ENCODE measurements around the gene CEP104. TPM values are rescaled to one million over a fixed set of nuclear protein-coding genes. Genes with fewer than 3 reads are reported as not detected.

CEP104 gene
- polyA plus RNA-seq, 1 donor (not counting 4 experiments of a cell fraction or from before 2014, with no cell fraction given): 35.7 TPM

- Histone ChIP-seq H3K36me3 (ENCODE audit: control insufficient read depth in 2 of 2, extremely low read depth in 1 of 2, insufficient read depth in 2 of 2, low read length in 2 of 2) (peaks cover 18 to 32% of the 10 kb centered on the region in 2 experiments), H3K9ac (ENCODE audit: control insufficient read depth, extremely low read depth, insufficient read depth, low read length) (no peak overlapping the region), H3K4me3 (ENCODE audit: control insufficient read depth in 2 of 3, extremely low read depth in 1 of 3, insufficient read depth in 2 of 3, low read depth in 1 of 3, low read length in 3 of 3) (no peak overlapping the region), H3K9me3 (ENCODE audit: control insufficient read depth, low read depth, low read length) (no peaks in the 10 kb centered on the region), H2AFZ (ENCODE audit: control insufficient read depth, low read length) (no peak overlapping the region), H3K4me1 (ENCODE audit: control insufficient read depth, extremely low read depth, insufficient read depth, low read length) (peaks cover 12% of the 10 kb centered on the region), H4K20me1 (ENCODE audit: control insufficient read depth, extremely low read depth, insufficient read depth, low read length) (no peaks in the 10 kb centered on the region), H3K27ac (ENCODE audit: control insufficient read depth, insufficient read depth, low read length) (no peak overlapping the region), H3K79me2 (ENCODE audit: control insufficient read depth, insufficient read depth, low read length) (no peaks in the 10 kb centered on the region), H3K9me1 (ENCODE audit: control insufficient read depth, extremely low read depth, insufficient read depth, low read length) (no peaks in the 10 kb centered on the region), H3K4me2 (ENCODE audit: control insufficient read depth, extremely low read depth, insufficient read depth, low read depth, low read length) (no peak overlapping the region), H3K27me3 (ENCODE audit: control insufficient read depth, extremely low read depth, insufficient read depth, low read length) (no peaks in the 10 kb centered on the region)
- dilution Hi-C loops (cut with MboI; ENCODE audit: extremely low pct_ligation_motif_present, low sequenced_read_pairs): no loop called here
- TF ChIP-seq EZH2 (IDR thresholded peaks at IDR 0.05; ENCODE audit: low read length): no peak
- FAIRE-seq (no peak), DNase-seq (ENCODE audit: low read depth, low spot score) (no peak)
These were observed 35.6 kb downstream of the CEP104 start for GRCh38 chr1:3821447-3821846.

GRCh38 chr1:3821004-3821403 lies 36.0 kb downstream of the CEP104 start:
- Histone ChIP-seq H4K20me1 (ENCODE audit: control insufficient read depth, extremely low read depth, insufficient read depth, low read length) (no peaks in the 10 kb centered on the region), H3K9me3 (ENCODE audit: control insufficient read depth, low read depth, low read length) (no peaks in the 10 kb centered on the region), H3K4me3 (ENCODE audit: control insufficient read depth in 2 of 3, extremely low read depth in 1 of 3, insufficient read depth in 2 of 3, low read depth in 1 of 3, low read length in 3 of 3) (no peak overlapping the region), H3K4me2 (ENCODE audit: control insufficient read depth, extremely low read depth, insufficient read depth, low read depth, low read length) (no peak overlapping the region), H3K79me2 (ENCODE audit: control insufficient read depth, insufficient read depth, low read length) (no peaks in the 10 kb centered on the region), H3K27me3 (ENCODE audit: control insufficient read depth, extremely low read depth, insufficient read depth, low read length) (no peaks in the 10 kb centered on the region), H3K4me1 (ENCODE audit: control insufficient read depth, extremely low read depth, insufficient read depth, low read length) (peaks cover 12% of the 10 kb centered on the region), H3K27ac (ENCODE audit: control insufficient read depth, insufficient read depth, low read length) (no peak overlapping the region), H2AFZ (ENCODE audit: control insufficient read depth, low read length) (no peak overlapping the region), H3K9me1 (ENCODE audit: control insufficient read depth, extremely low read depth, insufficient read depth, low read length) (no peaks in the 10 kb centered on the region), H3K36me3 (ENCODE audit: control insufficient read depth in 2 of 2, extremely low read depth in 1 of 2, insufficient read depth in 2 of 2, low read length in 2 of 2) (peaks cover 18 to 31% of the 10 kb centered on the region in 2 experiments), H3K9ac (ENCODE audit: control insufficient read depth, extremely low read depth, insufficient read depth, low read length) (no peak overlapping the region)
- TF ChIP-seq EZH2 (IDR thresholded peaks at IDR 0.05; ENCODE audit: low read length): no peak
- FAIRE-seq: no peak
- dilution Hi-C loops (cut with MboI; ENCODE audit: extremely low pct_ligation_motif_present, low sequenced_read_pairs): no loop called here
- no peak for DNase-seq (ENCODE audit: low read depth, low spot score)

- Histone ChIP-seq H3K36me3 (ENCODE audit: control insufficient read depth in 2 of 2, extremely low read depth in 1 of 2, insufficient read depth in 2 of 2, low read length in 2 of 2) (peaks cover 18 to 27% of the 10 kb centered on the region in 2 experiments), H3K27ac (ENCODE audit: control insufficient read depth, insufficient read depth, low read length) (no peak overlapping the region), H3K79me2 (ENCODE audit: control insufficient read depth, insufficient read depth, low read length) (no peaks in the 10 kb centered on the region), H3K4me1 (ENCODE audit: control insufficient read depth, extremely low read depth, insufficient read depth, low read length) (peaks cover 12% of the 10 kb centered on the region), H4K20me1 (ENCODE audit: control insufficient read depth, extremely low read depth, insufficient read depth, low read length) (no peaks in the 10 kb centered on the region), H3K9me3 (ENCODE audit: control insufficient read depth, low read depth, low read length) (no peaks in the 10 kb centered on the region), H2AFZ (ENCODE audit: control insufficient read depth, low read length) (no peak overlapping the region), H3K4me3 (ENCODE audit: control insufficient read depth in 2 of 3, extremely low read depth in 1 of 3, insufficient read depth in 2 of 3, low read depth in 1 of 3, low read length in 3 of 3) (no peak overlapping the region), H3K27me3 (ENCODE audit: control insufficient read depth, extremely low read depth, insufficient read depth, low read length) (no peaks in the 10 kb centered on the region), H3K4me2 (ENCODE audit: control insufficient read depth, extremely low read depth, insufficient read depth, low read depth, low read length) (no peak overlapping the region), H3K9me1 (ENCODE audit: control insufficient read depth, extremely low read depth, insufficient read depth, low read length) (no peaks in the 10 kb centered on the region), H3K9ac (ENCODE audit: control insufficient read depth, extremely low read depth, insufficient read depth, low read length) (no peak overlapping the region)
- dilution Hi-C loops (cut with MboI; ENCODE audit: extremely low pct_ligation_motif_present, low sequenced_read_pairs): no loop called here
- DNase-seq (ENCODE audit: low read depth, low spot score) (no peak), FAIRE-seq (no peak)
- TF ChIP-seq CTCF (optimal IDR thresholded peaks at IDR 0.05 in 1 of 3, IDR thresholded peaks at IDR 0.05 in 1 of 3, conservative IDR thresholded peaks at IDR 0.05 in 1 of 3; ENCODE audit: extremely low read depth in 1 of 3, insufficient read depth in 2 of 3, low read length in 3 of 3) (no peak), EZH2 (IDR thresholded peaks at IDR 0.05; ENCODE audit: low read length) (no peak)
These were observed 36.7 kb downstream of the CEP104 start for GRCh38 chr1:3820316-3820715.

Measured in keratinocyte (primary cell).